IMR-90 (cell line): ENCODE results near the gene CHRNB1.

Experiments
- BHLHE40 ChIP-seq: fragments of 150-350 bp; IDR thresholded peaks from 2 replicates; pipeline ENCODE4 v1.6.1; 2016; ENCODE audit warnings: mild to moderate bottlenecking, low read depth, low read length
- CEBPB ChIP-seq: IDR thresholded peaks from 2 replicates; pipeline ENCODE4 v1.6.1; 2012; ENCODE audit warnings: low read depth, low read length, improper control_type of control experiment
- CHD1 ChIP-seq: IDR thresholded peaks from 2 replicates; pipeline ENCODE4 v1.6.1; 2012; ENCODE audit warnings: low read depth, low read length, improper control_type of control experiment
- FOS ChIP-seq: fragments of 150-350 bp; IDR thresholded peaks from 2 replicates; pipeline ENCODE4 v1.6.1; 2016; ENCODE audit warnings: low read depth, low read length
- MAFK ChIP-seq: IDR thresholded peaks from 2 replicates; pipeline ENCODE4 v1.6.1; 2012; ENCODE audit warnings: low read depth, low read length, improper control_type of control experiment
- MAZ ChIP-seq: IDR thresholded peaks from 2 replicates; pipeline ENCODE4 v1.6.1; 2012; ENCODE audit warnings: low read depth, mild to moderate bottlenecking, low read length, improper control_type of control experiment, moderate library complexity, borderline replicate concordance
- MXI1 ChIP-seq: IDR thresholded peaks from 2 replicates; pipeline ENCODE4 v1.6.1; 2012; ENCODE audit warnings: low read depth, mild to moderate bottlenecking, low read length, moderate library complexity, borderline replicate concordance
- POLR2A ChIP-seq: IDR thresholded peaks from 2 replicates; pipeline ENCODE4 v1.6.1; 2012; ENCODE audit warnings: mild to moderate bottlenecking, low read depth, low read length
- RAD21 ChIP-seq: IDR thresholded peaks from 2 replicates; pipeline ENCODE4 v1.6.1; 2012; ENCODE audit warnings: low read length, improper control_type of control experiment
- RCOR1 ChIP-seq: IDR thresholded peaks from 2 replicates; pipeline ENCODE4 v1.6.1; 2012; ENCODE audit warnings: mild to moderate bottlenecking, low read length, improper control_type of control experiment; ENCODE audit not compliant: insufficient replicate concordance
- RFX5 ChIP-seq: IDR thresholded peaks from 2 replicates; pipeline ENCODE4 v1.8.0; 2012; ENCODE audit warnings: low read depth, mild to moderate bottlenecking, low read length, moderate library complexity
- SMC3 ChIP-seq: fragments of 150-350 bp; IDR thresholded peaks from 2 replicates; pipeline ENCODE4 v1.6.1; 2016; ENCODE audit warnings: low read depth, mild to moderate bottlenecking, antibody characterized with exemption, low read length, moderate library complexity
- TF ChIP-seq, protein P1 (sequence below): conservative IDR thresholded peaks from 2 replicates; pipeline ENCODE4 v1.5.1; 2012; ENCODE audit warnings: mild to moderate bottlenecking, low read depth, low read length, improper control_type of control experiment
- TF ChIP-seq, protein P2 (sequence below): fragments of 150-350 bp; IDR thresholded peaks from 2 replicates; pipeline ENCODE4 v1.6.1; 2017; ENCODE audit warnings: mild to moderate bottlenecking, antibody characterized with exemption, low read length, low read depth

DNA sequence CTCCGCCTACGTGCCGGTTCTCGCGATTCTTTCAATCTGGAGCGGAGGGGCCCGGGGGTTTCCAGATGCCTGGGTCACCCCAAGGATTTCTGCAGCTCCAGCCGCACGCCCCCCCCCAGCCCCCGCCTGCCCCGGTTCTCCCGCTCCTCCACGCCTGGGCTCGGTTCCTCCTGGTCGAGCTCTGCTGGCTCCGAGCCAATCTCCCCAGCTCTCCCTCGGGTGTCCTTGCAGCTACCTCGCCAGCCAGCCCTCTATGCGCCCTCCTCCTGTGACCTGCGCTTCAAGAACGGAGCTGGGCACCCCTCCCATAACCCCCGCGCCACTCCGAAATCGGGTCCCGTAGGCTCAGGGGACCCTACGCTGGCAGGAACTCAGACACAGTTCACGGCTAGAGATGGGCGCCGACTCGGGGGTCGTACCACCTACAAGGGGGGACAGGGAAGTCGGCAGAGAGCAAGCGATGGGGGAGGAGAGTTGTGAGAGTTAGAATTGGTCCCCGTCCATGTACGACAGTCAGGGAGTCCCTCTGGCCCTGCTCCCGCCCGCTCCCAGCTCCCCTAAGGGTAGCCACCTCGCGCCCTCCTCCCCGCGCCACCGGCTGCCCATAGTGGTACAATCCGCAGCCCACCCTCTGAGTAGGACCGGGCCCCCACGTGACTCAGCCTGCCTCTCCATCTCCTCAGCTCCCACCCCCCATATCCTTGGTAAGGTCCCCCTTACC lies 4.6 kb upstream of the CHRNB1 start:
- TF ChIP-seq CEBPB = no peak
- TF ChIP-seq MXI1 = no peak
- TF ChIP-seq, protein P1, sequence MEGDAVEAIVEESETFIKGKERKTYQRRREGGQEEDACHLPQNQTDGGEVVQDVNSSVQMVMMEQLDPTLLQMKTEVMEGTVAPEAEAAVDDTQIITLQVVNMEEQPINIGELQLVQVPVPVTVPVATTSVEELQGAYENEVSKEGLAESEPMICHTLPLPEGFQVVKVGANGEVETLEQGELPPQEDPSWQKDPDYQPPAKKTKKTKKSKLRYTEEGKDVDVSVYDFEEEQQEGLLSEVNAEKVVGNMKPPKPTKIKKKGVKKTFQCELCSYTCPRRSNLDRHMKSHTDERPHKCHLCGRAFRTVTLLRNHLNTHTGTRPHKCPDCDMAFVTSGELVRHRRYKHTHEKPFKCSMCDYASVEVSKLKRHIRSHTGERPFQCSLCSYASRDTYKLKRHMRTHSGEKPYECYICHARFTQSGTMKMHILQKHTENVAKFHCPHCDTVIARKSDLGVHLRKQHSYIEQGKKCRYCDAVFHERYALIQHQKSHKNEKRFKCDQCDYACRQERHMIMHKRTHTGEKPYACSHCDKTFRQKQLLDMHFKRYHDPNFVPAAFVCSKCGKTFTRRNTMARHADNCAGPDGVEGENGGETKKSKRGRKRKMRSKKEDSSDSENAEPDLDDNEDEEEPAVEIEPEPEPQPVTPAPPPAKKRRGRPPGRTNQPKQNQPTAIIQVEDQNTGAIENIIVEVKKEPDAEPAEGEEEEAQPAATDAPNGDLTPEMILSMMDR = no peak
- no peak for TF ChIP-seq MAFK
- TF ChIP-seq SMC3 = no peak
- TF ChIP-seq RAD21 = no peak
- no peak for TF ChIP-seq MAZ
- TF ChIP-seq BHLHE40 = no peak
- TF ChIP-seq POLR2A = no peak
- no peak for TF ChIP-seq RFX5
- TF ChIP-seq, protein P2, sequence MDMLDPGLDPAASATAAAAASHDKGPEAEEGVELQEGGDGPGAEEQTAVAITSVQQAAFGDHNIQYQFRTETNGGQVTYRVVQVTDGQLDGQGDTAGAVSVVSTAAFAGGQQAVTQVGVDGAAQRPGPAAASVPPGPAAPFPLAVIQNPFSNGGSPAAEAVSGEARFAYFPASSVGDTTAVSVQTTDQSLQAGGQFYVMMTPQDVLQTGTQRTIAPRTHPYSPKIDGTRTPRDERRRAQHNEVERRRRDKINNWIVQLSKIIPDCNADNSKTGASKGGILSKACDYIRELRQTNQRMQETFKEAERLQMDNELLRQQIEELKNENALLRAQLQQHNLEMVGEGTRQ = no peak; the same call in 1 of the 2 replicates
- no peak for TF ChIP-seq RCOR1
- TF ChIP-seq CHD1 = no peak
- no peak for TF ChIP-seq FOS
